IPS DF 4.7 (cell line): Measurements from ENCODE around the gene KIF17.

Experiments
- DNase-seq: peaks from one replicate; pipeline ENCODE4 v3.0.0-alpha.2; 2013; ENCODE audit warnings: low spot score; ENCODE audit errors: extremely low read depth

The KIF17 gene

DNA sequence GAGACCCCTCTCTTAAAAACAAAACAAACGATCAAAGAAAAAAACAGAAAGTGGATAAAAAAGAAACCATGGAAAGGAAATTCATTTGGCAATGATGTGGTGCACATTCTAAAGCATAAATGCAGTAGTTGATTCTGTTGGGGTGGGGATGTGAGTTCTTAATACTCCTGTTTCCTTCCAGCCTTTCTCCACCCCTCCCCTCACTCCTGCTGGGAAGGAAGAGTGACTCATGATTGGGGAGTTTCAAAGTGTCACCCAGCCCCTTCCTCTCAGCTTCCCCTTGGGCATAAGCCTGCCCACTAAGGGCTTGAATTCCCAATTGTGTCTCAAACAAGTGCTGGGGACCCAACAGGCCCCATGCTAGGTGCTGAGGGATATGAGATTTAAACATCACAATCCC, 91.3 kb downstream of the KIF17 start:
- DNase-seq: no peak

DNA sequence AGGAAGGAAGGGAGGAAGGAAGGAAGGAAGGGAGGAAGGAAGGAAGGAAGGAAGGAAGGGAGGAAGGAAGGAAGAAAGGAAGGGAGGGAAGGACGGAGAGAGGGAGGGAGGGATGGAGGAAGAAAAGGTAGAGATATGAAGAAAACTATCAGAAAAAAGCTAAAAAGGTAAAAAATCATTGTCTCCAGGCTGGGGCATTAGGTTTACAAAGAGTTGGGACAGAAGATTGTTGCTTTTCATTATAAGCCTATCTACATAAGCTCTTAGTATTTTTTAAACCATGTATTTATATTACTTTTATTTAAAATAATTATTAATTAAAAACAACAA, 91.7 kb downstream of the KIF17 start:
- DNase-seq: no peak

DNA sequence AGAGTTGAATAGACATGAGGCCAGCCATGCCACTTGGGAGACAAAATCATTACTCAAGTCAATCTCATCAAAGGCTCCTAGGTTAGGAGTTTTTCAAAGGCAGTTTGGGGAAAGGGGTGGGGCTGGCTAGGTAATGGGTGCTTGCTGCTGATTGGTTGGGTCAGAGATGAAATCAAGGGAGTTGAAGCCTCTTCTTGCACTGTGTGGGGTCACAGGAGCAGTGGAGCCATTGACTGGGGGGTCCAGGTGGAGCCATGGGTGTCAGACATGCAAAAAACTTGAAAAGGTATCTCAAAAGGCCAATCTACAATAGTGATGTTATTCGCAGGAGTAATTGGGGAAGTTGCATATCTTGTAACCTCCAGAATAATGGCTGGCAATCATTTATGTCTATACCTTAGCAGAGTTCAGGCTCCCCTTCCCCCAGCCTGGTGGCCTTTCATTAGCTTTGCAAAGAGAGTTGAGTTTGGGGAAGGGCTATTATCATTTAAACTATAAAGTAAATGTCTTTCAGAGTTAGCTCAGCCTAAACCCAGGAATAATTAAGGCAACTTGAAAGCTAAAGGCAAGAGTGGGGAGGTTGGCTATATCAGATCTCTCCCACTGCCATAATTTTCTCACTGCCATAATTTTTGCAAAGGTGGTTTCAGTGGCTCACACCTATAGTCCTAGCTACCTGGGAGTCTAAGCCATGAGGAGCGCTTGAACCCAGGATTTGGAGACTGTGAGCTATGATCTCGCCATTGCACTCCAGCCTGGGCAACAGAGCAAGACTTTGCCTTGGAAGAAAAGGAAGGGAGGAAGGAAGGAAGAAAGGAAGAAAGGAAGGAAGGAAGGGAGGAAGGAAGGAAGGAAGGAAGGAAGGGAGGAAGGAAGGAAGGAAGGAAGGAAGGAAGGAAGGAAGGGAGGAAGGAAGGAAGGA, 92.4 kb downstream of the KIF17 start:
- peak; percentile 44 for DNase-seq

DNA sequence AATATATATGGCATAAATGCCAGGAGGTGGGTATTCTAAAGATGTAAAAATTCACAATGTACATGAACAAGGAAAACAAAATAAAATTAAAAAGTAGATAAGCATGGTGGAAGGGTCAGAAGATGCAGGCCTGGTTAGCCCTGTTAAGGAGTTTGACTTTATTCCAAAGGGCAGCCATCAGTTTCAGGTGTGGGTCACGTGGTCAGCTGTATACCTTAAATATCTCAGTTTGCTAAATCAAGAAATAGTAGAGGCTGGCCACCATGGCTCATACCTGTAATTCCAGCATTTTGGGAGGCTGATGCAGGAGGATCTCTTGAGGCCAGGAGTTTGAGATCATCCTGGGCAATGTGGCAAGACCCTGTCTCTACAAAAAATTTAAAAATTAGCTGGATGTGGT, 93.1 kb downstream of the KIF17 start:
- DNase-seq: no peak

DNA sequence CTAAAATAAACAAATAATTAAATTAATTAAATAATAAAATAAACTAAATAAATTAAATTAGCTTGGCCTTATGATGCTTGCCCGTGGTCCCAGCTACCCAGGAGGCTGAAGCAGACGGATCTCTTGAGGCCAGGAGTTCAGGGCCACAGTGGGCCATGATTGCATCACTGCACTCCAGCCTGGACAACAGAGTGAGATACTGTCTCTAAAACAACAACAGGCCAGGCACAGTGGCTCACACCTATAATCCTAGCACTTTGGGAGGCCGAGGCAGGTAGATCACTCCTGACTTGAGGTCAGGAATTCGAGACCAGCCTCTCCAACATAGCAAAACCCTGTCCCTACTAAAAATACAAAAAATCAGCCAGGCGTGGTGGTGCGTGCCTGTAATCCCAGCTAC, 96.8 kb downstream of the KIF17 start:
- no peak for DNase-seq

DNA sequence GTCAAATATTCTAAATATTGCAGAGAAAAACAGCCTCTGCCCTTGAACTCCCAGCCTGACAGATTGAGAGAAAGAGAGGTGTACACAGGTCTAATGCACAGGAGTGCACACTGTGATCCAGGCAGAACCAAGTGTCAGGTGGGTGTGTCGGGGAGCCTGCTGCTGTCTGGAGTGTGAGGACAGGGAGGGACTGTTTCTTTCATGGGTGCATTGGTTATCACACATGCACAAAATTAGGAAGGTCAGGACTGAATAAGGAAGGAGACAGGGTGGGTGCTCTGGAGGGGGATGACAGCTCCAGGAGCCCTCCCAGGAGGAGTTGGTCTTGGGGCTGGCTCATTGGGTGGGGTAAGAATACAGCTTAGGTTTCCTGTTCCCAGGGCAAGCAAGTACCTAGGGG, 97.8 kb downstream of the KIF17 start:
- no peak for DNase-seq

DNA sequence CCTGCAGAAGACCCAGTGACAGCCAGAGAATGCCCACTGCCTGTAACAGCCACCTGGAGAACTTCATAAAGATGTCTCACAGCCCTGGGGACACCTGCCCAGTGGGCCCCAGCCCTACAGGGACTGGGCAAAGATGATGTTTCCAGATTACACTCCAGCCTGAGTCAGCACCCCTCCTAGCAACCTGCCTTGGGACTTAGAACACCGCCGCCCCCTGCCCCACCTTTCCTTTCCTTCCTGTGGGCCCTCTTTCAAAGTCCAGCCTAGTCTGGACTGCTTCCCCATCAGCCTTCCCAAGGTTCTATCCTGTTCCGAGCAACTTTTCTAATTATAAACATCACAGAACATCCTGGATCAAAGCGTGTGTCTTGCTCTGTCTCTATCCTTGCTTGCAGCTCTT, 99.3 kb downstream of the KIF17 start:
- no peak for DNase-seq

DNA sequence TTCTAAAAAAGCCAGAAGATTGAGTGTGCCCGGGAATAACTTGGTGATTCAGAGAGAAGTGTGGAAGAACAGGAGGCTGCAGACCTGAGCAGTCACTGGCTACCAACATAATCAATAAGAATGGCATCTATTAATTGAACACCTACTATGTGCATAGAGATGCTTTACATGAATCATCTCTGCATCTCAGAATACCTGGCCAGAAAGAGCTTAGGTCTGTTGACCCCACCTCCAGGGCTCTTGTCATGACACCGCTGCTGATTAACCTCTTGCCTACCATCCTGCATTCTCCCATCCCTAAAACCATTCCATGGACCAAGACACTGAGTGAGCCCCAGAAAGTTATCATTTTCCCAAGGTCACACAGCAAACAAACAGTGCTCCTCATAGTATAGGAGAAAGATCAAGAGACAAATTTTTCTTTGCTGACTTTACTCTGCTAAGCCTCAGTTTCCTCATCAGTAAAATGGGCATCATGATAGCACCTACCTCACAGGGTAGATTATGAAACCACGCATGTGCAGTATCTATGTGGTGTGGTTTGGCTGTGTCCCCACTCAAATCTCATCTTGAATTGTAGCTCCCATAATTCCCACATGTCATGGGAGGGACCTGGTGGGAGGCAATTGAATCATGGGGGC, 100.8 kb downstream of the KIF17 start:
- no peak for DNase-seq

DNA sequence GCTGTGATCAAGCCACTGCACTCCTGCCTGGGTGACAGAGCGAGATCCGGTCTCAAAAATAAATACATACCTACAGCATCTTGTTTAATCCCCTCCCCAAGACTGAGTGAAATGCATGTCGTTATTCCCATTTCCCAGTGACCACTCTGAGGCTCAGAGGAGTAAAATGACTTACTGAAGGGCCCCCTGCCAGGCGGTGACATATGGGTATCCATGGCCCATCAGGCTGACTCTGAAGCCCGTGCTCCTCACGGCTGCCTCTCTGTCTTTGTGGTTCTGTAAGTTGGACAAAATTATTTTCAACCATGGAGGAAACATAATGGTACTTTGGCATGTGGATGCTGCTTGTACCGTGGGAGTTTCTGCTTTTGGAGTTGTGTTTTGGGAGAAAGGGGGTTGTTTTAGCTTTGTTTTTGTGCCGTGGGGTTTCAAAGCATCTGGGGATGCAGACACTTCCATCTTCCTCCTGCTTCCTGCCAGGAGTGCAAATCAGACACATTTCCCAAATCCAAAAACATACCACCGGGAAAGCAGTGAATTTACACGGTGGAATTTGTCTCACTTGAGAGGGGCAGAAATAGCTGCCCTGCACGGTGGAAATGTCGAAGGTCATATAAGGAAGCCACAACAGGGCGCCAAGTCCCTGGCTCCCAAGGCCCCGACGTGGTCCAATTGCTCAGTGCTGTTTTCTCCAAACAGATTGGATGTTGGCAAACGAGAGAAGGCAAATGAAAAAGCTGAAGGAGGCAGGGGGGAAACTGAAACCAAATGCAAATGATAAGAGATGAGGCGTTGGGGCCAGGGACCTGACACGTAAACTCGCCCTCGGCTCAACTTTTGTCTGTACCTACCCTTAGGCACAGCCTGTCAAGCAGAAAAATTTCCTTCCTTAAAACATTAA, 101.6 kb downstream of the KIF17 start:
- no peak for DNase-seq

DNA sequence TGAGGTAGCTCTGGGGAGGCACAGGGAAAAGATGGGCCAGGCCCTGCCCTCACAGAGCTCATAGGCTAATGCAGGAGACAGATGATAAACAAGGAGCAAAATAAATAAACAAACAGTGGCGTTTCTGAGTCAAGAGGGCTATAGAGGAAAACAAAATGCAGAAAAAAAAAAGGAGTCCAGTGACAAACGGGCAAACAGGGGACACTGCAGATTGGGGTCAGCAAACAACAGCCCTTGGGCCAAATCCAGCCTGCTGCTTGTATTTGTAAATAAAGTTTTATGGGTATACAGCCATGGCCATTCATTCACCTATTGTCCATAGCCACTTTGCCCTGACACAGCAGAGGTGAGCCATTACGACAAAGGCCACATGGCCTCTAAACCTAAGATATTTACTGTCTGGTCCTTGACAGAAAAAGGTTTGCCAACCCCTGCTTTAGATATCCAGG, 103.7 kb downstream of the KIF17 start:
- DNase-seq: no peak
